OCI-LY1 (cell line): ENCODE data around the gene AHCY.
"Not testable (repeated sequence)": the region's sequence is repeated elsewhere in the genome, so short reads cannot be mapped to it uniquely, and the experiment has no call there.

Experiments used
- CTCF ChIP-seq: fragments of 200-600 bp; sonication (generic), shearing (Covaris generic); IDR thresholded peaks from 2 replicates; pipeline ENCODE4 v1.5.1; 2017; ENCODE audit warnings: mild to moderate bottlenecking, antibody characterized with exemption, low read length, moderate library complexity, mixed read lengths
- EZH2 ChIP-seq: fragments of 200-600 bp; sonication (generic), shearing (Covaris generic); IDR thresholded peaks from 2 replicates; pipeline ENCODE4 v1.8.0; 2017; ENCODE audit warnings: borderline replicate concordance, mixed run types, mild to moderate bottlenecking, antibody characterized with exemption, low read length, moderate library complexity, mixed read lengths

GRCh38 chr20:34298294-34298784 lies 4.8 kb downstream of the AHCY start:
- TF ChIP-seq CTCF = peak; percentile 17; the same call in 1 of the 2 replicates
- TF ChIP-seq EZH2 = not testable (repeated sequence)
